Liver (tissue), 9 donors: ENCODE data around the gene KRT23. TPM values are rescaled to one million over a fixed set of nuclear protein-coding genes. Genes with fewer than 3 reads are reported as not detected.

Source experiments
- DNase-seq: peaks from one replicate; pipeline ENCODE4 v3.0.0-alpha.2; 2017; ENCODE audit warnings: low spot score
- H3K27ac ChIP-seq, 2 donors: one replicate each; pipeline ENCODE4 v1.7.0; 2013; ENCODE audit warnings: inconsistent platforms in 2 of 2, low read length in 2 of 2, control low read depth in 1 of 2, low read depth in 1 of 2, mild to moderate bottlenecking in 1 of 2
- H3K27me3 ChIP-seq, 4 donors: one replicate each; pipeline versions ENCODE4 v1.6.1 to v1.7.0; 2013; ENCODE audit warnings: low read length in 3 of 4, inconsistent platforms in 1 of 4, mild to moderate bottlenecking in 1 of 4, moderate library complexity in 1 of 4; ENCODE audit not compliant: control insufficient read depth in 4 of 4, insufficient read depth in 4 of 4
- H3K36me3 ChIP-seq, 4 donors: one replicate each; pipeline versions ENCODE4 v1.6.1 to v1.7.0; 2013; ENCODE audit warnings: low read length in 3 of 4, mild to moderate bottlenecking in 3 of 4, low read depth in 1 of 4, moderate library complexity in 1 of 4; ENCODE audit not compliant: control insufficient read depth in 4 of 4, insufficient read depth in 3 of 4
- H3K4me1 ChIP-seq, 4 donors: one replicate each; pipeline versions ENCODE4 v1.6.1 to v1.7.0; 2013; ENCODE audit warnings: low read length in 3 of 4, mild to moderate bottlenecking in 3 of 4, moderate library complexity in 1 of 4; ENCODE audit not compliant: control insufficient read depth in 4 of 4, insufficient read depth in 4 of 4
- H3K4me3 ChIP-seq, 3 donors: one replicate each; pipeline versions ENCODE4 v1.6.1 to v1.7.0; 2013; ENCODE audit warnings: low read length in 3 of 3, control low read depth in 1 of 3, low read depth in 1 of 3, mild to moderate bottlenecking in 1 of 3
- H3K9ac ChIP-seq, 2 donors: one replicate each; pipeline ENCODE4 v1.7.0; 2013; ENCODE audit warnings: low read length in 2 of 2, mild to moderate bottlenecking in 2 of 2, moderate library complexity in 2 of 2, control low read depth in 1 of 2, low read depth in 1 of 2
- H3K9me3 ChIP-seq, 4 donors: one replicate each; pipeline versions ENCODE4 v1.6.1 to v1.7.0; 2013; ENCODE audit warnings: low read length in 3 of 4; ENCODE audit not compliant: control insufficient read depth in 4 of 4
- EGR1 ChIP-seq, 2 donors: IDR thresholded peaks; 2 replicates each; pipeline ENCODE4 v1.6.1; 2016 to 2018; ENCODE audit warnings: antibody characterized with exemption in 2 of 2, low read depth in 2 of 2
- FOXA1 ChIP-seq: IDR thresholded peaks from 2 replicates; pipeline ENCODE4 v1.6.1; 2016; ENCODE audit warnings: antibody characterized with exemption
- FOXA2 ChIP-seq: IDR thresholded peaks from 2 replicates; pipeline ENCODE4 v1.6.1; 2016; ENCODE audit warnings: antibody characterized with exemption
- GABPA ChIP-seq, 2 donors: IDR thresholded peaks in 1 of 2; conservative IDR thresholded peaks in 1 of 2; 2 replicates each; pipeline ENCODE4 v1.6.1; 2016; ENCODE audit warnings: antibody characterized with exemption in 2 of 2, mild to moderate bottlenecking in 1 of 2, moderate library complexity in 1 of 2
- HNF4A ChIP-seq, 2 donors: conservative IDR thresholded peaks; 2 replicates each; pipeline ENCODE4 v1.6.1; 2016; ENCODE audit warnings: antibody characterized with exemption in 2 of 2, mild to moderate bottlenecking in 2 of 2
- HNF4G ChIP-seq: IDR thresholded peaks from 2 replicates; pipeline ENCODE4 v1.6.1; 2016; ENCODE audit warnings: antibody characterized with exemption
- NR2F2 ChIP-seq: IDR thresholded peaks from 2 replicates; pipeline ENCODE4 v1.6.1; 2016; ENCODE audit warnings: antibody characterized with exemption
- RXRA ChIP-seq, 2 donors: IDR thresholded peaks; 2 replicates each; pipeline ENCODE4 v1.6.1; 2017 to 2018; ENCODE audit warnings: antibody characterized with exemption in 2 of 2, mild to moderate bottlenecking in 1 of 2
- SP1 ChIP-seq: IDR thresholded peaks from 2 replicates; pipeline ENCODE4 v1.6.1; 2018; ENCODE audit warnings: antibody characterized with exemption, mild to moderate bottlenecking
- TAF1 ChIP-seq: conservative IDR thresholded peaks from 2 replicates; pipeline ENCODE4 v1.6.1; 2016; ENCODE audit warnings: antibody characterized with exemption, mild to moderate bottlenecking
- YY1 ChIP-seq: IDR thresholded peaks from 2 replicates; pipeline ENCODE4 v1.6.1; 2016; ENCODE audit warnings: antibody characterized with exemption, mild to moderate bottlenecking
- WGBS: extraction: QIAGEN DNeasy Blood & Tissue Kit; methylation state at CpG from one replicate; pipeline ENCODE4 v1.1.7; 2013; 5-methylcytosine and 5-hydroxymethylcytosine counted together
- polyA plus RNA-seq, 2 donors: library from polyadenylated mRNA; stranded (reverse) in 1 of 2; unstranded in 1 of 2; fragments of 200-250 nt in 1 of 2; fragments of >200 nt in 1 of 2; fragmentation: Nextera tagmentation in 1 of 2; extraction: Ambion mirVana in 1 of 2; gene quantifications; one replicate each; pipeline versions ENCODE4 v1.2.1 to v1.2.3, GENCODE V29; 2013 to 2015
- total RNA-seq, 2 donors: library from RNA; depleted of rRNA; stranded (reverse); fragments of >200 nt; gene quantifications; one replicate each; pipeline ENCODE4 v1.2.3, GENCODE V29; 2014
- TF ChIP-seq, protein P1 (sequence below): fragments of 150-350 bp; IDR thresholded peaks from 2 replicates; pipeline ENCODE4 v1.5.1; 2017; ENCODE audit warnings: improper control_type of control experiment, low read depth, low read length; ENCODE audit not compliant: missing input control
- TF ChIP-seq, protein P2 (sequence below): IDR thresholded peaks from 2 replicates; pipeline ENCODE4 v1.6.1; 2016; ENCODE audit warnings: antibody characterized with exemption
- TF ChIP-seq, protein P3 (sequence below): IDR thresholded peaks from 2 replicates; pipeline ENCODE4 v1.6.1; 2016; ENCODE audit warnings: antibody characterized with exemption
- TF ChIP-seq, protein P4 (sequence below): IDR thresholded peaks from 2 replicates; pipeline ENCODE4 v1.6.1; 2016; ENCODE audit warnings: antibody characterized with exemption, mild to moderate bottlenecking
- donor health status: healthy.
- donor health status: healthy.
- donor health status: healthy.
- donor health status: healthy.
- donor health status: healthy.

KRT23 gene
- total and polyA plus RNA-seq, 4 donors: 0.09 to 1.3 (median 0.24) TPM; not detected in 1

DNA sequence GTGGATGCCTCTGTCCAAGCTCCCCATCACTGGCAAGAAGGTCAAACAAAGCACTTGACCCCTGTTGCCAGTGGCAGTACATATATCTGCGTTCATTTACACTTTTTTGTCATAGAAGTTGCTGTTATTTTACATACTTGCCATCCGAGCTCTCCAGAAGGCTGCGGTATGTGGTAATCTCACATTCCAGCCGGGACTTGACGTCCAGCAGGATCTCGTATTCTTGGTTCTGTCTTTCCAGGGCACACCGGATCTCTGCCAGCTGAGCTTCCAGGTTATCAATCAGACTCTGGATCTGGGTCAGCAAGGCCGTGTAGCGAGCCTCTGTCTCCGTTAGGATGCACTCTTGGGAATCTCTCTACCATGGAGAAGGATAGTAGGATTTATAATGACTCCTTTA, 22.7 kb upstream of the KRT23 start:
- Histone ChIP-seq H3K27ac (no peak overlapping the region), H3K27me3 (no peaks in the 10 kb centered on the region), H3K9ac (no peak overlapping the region), H3K4me1 (no peaks in the 10 kb centered on the region), H3K4me3 (no peak overlapping the region), H3K36me3 (no peaks in the 10 kb centered on the region), H3K9me3 (no peaks in the 10 kb centered on the region)
- TF ChIP-seq FOXA2: no peak
- TF ChIP-seq SP1: no peak
- TF ChIP-seq, protein P1, sequence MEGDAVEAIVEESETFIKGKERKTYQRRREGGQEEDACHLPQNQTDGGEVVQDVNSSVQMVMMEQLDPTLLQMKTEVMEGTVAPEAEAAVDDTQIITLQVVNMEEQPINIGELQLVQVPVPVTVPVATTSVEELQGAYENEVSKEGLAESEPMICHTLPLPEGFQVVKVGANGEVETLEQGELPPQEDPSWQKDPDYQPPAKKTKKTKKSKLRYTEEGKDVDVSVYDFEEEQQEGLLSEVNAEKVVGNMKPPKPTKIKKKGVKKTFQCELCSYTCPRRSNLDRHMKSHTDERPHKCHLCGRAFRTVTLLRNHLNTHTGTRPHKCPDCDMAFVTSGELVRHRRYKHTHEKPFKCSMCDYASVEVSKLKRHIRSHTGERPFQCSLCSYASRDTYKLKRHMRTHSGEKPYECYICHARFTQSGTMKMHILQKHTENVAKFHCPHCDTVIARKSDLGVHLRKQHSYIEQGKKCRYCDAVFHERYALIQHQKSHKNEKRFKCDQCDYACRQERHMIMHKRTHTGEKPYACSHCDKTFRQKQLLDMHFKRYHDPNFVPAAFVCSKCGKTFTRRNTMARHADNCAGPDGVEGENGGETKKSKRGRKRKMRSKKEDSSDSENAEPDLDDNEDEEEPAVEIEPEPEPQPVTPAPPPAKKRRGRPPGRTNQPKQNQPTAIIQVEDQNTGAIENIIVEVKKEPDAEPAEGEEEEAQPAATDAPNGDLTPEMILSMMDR: no peak
- no peak for TF ChIP-seq NR2F2
- TF ChIP-seq EGR1 (IDR thresholded peaks at IDR 0.05; ENCODE audit: low read depth in 2 of 2): no peak
- TF ChIP-seq, protein P2, sequence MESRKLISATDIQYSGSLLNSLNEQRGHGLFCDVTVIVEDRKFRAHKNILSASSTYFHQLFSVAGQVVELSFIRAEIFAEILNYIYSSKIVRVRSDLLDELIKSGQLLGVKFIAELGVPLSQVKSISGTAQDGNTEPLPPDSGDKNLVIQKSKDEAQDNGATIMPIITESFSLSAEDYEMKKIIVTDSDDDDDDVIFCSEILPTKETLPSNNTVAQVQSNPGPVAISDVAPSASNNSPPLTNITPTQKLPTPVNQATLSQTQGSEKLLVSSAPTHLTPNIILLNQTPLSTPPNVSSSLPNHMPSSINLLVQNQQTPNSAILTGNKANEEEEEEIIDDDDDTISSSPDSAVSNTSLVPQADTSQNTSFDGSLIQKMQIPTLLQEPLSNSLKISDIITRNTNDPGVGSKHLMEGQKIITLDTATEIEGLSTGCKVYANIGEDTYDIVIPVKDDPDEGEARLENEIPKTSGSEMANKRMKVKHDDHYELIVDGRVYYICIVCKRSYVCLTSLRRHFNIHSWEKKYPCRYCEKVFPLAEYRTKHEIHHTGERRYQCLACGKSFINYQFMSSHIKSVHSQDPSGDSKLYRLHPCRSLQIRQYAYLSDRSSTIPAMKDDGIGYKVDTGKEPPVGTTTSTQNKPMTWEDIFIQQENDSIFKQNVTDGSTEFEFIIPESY: no peak
- TF ChIP-seq, protein P3, sequence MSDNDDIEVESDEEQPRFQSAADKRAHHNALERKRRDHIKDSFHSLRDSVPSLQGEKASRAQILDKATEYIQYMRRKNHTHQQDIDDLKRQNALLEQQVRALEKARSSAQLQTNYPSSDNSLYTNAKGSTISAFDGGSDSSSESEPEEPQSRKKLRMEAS: no peak
- no peak for TF ChIP-seq FOXA1
- no peak for TF ChIP-seq YY1
- no peak for TF ChIP-seq GABPA (IDR thresholded peaks at IDR 0.05 in 1 of 2, conservative IDR thresholded peaks at IDR 0.05 in 1 of 2)
- no peak for TF ChIP-seq TAF1
- 79% methylated on average over 10 of the region's 10 CpGs for WGBS
- DNase-seq: no peak

DNA sequence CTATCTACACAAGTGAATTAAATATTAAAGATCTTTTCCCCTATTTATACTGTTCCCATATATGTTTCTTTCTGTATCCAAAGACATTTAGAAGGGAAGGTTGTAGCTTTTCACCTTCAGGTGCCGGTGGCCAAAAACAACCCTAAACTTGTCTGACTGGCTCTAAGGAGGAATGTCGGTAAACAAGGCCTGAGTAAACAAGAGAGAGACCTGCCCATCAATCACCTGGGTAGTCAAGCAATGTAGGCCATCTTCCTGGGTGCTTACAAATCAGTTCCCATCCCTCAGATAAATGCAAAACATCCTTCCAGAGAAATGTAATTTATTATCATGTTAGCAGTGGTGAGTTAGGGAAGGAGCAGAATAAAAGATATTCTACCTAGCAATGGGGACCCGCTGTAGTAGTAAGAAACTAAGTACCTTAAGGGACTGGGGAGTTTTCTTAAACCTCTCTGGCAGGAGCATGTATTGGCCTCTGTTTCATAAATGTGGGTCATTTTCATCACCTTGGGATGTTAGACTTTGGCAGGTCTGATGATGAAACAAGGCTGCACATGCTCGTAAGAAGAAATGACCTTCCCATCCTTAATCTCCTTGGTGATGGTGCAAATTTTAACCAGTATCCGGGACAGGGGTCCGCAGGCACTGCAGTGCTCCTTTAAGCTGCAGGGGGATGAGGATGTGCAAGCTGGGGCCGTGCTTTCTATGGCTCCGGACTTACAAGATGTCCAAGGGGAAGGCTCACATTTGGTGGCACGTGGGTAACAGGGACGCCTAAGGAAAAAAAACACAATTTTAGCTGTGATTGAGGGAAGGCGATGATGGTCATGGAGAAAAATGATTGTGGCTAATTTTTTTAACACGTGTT, 20.9 kb upstream of the KRT23 start:
- no peak overlapping the region for H3K9ac ChIP-seq
- 79% methylated on average over 12 of the region's 12 CpGs for WGBS

More for the DNA sequence above, 20.9 kb upstream of the KRT23 start:
- DNase-seq: no peak
- Histone ChIP-seq H3K9me3 (no peaks in the 10 kb centered on the region), H3K27me3 (no peaks in the 10 kb centered on the region), H3K4me1 (no peaks in the 10 kb centered on the region), H3K36me3 (no peaks in the 10 kb centered on the region), H3K4me3 (no peak overlapping the region), H3K27ac (no peak overlapping the region)
- TF ChIP-seq, protein P4, sequence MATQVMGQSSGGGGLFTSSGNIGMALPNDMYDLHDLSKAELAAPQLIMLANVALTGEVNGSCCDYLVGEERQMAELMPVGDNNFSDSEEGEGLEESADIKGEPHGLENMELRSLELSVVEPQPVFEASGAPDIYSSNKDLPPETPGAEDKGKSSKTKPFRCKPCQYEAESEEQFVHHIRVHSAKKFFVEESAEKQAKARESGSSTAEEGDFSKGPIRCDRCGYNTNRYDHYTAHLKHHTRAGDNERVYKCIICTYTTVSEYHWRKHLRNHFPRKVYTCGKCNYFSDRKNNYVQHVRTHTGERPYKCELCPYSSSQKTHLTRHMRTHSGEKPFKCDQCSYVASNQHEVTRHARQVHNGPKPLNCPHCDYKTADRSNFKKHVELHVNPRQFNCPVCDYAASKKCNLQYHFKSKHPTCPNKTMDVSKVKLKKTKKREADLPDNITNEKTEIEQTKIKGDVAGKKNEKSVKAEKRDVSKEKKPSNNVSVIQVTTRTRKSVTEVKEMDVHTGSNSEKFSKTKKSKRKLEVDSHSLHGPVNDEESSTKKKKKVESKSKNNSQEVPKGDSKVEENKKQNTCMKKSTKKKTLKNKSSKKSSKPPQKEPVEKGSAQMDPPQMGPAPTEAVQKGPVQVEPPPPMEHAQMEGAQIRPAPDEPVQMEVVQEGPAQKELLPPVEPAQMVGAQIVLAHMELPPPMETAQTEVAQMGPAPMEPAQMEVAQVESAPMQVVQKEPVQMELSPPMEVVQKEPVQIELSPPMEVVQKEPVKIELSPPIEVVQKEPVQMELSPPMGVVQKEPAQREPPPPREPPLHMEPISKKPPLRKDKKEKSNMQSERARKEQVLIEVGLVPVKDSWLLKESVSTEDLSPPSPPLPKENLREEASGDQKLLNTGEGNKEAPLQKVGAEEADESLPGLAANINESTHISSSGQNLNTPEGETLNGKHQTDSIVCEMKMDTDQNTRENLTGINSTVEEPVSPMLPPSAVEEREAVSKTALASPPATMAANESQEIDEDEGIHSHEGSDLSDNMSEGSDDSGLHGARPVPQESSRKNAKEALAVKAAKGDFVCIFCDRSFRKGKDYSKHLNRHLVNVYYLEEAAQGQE: no peak
- TF ChIP-seq, protein P2: no peak
- no peak for TF ChIP-seq TAF1
- no peak for TF ChIP-seq FOXA2
- TF ChIP-seq YY1: no peak
- TF ChIP-seq RXRA (IDR thresholded peaks at IDR 0.05): no peak
- no peak for TF ChIP-seq NR2F2
- TF ChIP-seq HNF4G: no peak
- TF ChIP-seq HNF4A (conservative IDR thresholded peaks at IDR 0.05): no peak
- no peak for TF ChIP-seq EGR1 (IDR thresholded peaks at IDR 0.05; ENCODE audit: low read depth in 2 of 2)
- TF ChIP-seq FOXA1: no peak
